ENCODE measurements around the gene U2AF2.

U2AF2 gene

DNA sequence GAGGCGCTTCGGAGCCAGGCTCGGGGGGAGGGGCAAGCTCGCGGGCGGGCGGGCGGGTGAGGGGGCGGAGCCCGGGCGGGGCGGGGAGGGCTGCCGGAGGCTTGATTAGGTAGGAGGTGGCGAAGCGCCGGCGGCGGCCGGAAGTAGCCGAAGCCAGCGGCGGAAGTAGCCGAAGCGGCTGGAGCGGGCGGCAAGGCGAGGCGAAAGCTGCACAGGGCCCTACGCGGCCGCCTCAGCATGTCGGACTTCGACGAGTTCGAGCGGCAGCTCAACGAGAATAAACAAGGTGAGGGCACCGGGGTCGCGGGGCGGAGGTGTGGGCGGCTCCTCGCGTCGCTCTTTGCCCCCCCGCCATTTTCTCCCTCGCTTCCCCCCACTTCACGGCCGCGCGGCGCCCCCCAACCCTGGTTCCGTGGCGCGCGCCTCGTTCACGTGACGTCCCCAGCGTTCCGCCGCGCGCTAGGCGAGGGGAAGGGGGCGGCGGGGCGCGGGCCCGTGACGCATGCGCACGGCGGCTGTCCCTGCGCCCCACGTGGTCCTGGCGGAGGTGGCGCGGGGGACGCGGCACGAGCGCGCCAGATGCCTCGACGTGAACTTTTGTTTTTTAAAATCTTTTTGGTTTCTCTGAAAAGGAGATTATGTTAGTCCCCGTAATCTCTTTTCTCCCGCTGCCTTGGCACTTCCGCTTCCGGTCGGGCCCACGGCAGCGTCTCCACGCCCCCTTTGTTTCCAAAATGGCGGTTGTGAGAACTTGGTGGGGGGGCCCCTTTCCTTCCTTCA, at the start of gene U2AF2:
Gene U2AF2, plus strand, starts transcription at position 168 of the 780 bp plus-strand sequence. Its CDS starts 70 bp downstream, at position 238.
- peak; percentile 91 for DNase-seq

DNA sequence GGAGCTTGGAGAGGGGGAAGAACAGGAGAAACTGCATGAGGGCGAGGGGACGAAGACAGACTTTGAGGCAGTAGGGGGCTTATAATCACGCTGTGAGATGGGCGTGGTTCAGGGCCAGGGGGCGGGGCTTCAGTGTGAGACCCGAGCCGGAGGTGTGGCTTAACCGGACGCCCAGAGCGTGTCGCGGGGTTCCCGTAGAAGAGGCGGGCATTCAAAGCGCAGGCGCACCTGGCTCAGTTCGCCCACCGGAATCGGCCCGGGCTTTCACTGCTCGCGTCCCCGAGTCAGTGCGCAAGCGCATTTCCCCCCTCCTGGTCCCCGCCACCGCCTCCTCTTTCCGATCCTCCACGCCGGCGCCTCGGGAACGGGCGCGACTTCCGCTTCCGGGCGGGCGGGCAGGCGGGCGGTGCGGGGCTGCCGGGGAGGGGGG, 49.6 kb upstream of the U2AF2 start:
- DNase-seq, result peak; percentile 98

DNA sequence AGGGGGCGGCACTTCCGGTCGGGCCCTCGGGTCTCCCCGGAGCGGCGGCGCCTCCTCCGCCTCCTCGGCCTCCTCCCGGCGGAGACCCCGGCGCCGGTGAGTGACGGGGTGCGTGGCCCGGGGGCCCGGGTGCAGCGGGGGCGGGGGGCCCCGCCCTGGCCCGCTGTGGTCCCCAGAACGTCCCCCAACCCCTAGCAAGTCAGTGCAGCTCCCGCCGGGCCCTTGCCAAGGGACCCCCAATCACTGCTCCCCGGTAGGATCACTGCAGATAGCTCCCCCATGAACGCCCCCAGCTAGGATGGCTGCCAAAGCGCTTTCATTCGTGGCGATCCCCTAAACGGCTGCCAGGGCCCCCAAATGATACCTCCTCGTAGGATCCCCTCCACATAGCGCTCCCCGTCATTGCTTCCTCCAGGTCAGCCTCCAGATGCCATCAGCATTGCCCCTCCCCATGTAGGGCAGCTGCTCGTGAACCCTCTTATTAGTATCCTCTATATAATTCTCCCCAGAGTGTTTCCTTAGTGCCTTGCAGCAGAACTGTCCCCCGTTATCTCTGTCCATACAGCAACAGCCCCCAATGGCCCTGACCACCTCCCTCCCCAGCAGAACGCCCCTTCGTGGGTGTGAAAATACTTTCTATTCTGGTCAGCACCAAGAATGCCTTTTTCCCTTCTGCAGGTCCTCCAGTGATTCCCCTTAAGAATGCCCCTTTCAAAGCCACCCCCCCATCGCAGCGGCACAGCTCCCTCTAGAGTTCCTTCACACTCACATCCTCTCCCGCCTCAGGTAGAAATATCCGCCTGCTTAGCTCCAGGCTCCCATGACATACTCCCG, 49.0 kb upstream of the U2AF2 start, which contains the start of gene ZNF865:
Gene ZNF865, plus strand, starts transcription at position 11 of the 834 bp plus-strand sequence. CDS start 7,972 bp downstream, outside the sequence.
- peak; percentile 56 for DNase-seq

DNA sequence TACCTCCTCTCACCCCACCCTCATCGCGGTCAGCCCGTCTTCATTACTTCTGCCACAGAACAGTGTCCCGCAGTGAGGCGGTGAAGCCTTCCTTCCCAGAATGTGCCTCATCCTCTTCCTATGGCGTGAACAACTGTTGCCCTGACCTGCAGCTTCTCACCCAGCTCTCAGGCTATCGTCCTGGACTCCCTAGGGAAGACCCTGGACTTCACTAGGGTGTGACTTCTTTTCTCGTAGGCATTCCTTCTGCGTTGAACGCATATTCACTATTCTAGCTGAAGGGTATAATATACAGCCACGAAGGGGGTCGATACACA, 48.4 kb upstream of the U2AF2 start:
- no peak for DNase-seq

DNA sequence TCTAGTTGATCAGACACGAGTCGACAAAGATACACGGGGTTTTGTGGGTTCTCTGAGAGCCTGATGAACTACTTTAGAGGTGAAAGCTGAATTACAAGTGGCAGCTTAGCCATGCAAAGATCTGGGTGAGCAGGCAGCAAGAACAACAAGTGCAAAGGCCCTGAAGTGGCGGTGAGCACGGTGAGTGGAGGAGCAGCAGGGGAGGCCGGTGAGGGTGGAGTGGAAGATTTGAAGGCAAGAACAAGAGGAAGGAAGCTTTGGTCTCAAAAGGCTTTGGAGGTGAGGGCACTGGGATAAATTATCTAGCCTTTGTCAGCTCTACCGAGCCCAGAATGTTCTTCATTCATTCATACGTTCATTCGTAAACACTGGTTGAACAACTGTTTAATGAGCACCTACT, 48.0 kb upstream of the U2AF2 start:
- DNase-seq, result no peak

DNA sequence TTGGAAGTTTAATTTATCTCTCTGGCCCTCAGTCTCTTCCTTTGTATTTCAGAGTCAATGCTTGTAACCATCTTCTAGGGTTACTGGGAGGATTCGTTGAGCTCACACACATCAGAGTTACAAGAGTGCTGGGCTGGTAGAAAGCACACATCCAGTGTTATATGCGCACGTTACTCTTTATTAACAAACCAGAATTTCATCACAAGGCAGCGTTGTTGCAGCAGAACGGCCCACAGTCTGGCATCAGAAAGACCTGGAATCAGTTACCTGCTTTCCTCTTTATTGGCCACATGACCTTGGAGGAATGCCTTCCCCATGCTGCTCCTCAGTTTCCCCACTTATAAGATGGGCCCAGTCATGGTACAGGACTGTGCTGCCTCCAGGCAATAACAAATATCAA, 45.5 kb upstream of the U2AF2 start:
- DNase-seq, result no peak

DNA sequence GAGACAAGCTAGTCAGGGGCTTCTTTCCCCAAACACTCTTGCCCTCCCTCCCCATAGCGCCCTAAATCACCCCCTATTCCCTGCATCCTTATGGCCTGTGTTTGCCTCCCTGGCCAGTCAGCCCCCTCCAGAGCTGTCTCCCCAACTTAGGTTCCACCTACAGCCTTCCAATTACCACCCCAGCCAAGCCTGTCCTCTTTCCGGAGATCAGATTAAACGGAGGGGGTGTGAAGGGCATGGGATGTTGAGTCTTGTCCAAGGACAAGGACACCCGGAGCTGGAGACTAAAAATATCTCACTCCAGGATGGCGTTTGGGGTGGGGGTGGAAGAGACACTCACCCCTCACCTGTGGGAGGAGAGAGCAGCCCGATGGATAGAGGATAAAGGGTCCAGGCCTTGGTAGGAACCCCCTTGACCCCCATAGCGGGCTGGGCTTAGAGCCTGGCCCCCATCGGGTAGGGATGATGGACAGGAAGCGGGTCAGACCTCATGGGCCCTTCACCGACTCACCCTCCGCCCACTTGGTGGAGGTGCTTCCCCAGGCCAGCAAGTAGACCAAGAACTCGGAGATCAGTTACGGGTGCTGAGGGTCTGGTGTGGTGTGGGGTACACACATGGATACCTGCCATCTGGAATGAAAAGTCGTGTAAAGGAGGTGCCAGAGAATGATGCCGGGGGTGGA, 43.4 kb upstream of the U2AF2 start:
- no peak for DNase-seq

DNA sequence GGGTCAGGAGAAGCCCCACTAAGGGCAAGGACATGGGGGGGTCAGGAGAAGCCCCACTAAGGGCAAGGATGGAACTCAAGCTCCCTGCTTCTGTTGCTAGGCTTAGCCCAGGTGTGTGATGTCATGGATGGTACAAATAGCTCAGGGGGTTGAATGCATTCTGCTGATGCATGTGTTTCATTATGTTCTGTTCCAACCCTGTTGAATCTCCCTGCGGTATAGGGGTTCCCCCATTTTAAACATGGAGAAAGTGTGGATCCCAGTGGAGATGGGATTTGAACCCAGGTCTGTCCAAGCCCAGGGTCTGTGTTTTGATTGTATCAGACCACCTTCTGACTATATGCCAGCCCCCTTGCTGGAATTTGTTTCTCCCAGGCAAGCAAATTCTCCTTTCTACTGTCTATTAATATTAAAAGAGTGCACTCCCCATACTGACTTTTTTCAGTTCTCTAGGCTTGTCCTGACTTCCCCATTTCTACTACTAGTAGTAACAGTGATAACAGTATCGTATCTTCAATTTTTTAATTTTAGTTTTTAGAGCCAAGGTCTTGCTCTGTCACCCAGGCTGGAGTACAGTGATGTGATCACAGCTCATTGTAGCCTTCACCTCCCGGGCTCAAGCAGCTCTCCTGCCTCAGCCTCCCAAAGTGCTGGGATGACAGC, 42.7 kb upstream of the U2AF2 start:
- no peak for DNase-seq

DNA sequence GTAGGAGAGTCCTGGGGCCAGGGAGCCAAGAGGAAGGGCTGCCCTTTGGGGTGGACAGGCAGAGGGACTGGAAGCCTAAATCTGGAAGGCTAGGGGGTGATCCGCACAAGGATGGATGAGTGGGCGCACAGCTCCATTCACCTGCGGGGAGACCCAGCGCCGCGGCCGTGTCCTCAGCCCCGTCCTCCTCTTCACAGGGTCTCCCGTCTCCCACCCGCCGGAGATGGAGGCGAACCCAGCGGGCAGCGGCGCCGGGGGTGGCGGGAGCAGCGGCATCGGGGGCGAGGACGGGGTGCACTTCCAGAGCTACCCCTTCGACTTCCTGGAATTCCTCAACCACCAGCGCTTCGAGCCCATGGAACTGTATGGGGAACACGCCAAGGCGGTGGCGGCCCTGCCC, 41.4 kb upstream of the U2AF2 start:
- DNase-seq, result no peak

DNA sequence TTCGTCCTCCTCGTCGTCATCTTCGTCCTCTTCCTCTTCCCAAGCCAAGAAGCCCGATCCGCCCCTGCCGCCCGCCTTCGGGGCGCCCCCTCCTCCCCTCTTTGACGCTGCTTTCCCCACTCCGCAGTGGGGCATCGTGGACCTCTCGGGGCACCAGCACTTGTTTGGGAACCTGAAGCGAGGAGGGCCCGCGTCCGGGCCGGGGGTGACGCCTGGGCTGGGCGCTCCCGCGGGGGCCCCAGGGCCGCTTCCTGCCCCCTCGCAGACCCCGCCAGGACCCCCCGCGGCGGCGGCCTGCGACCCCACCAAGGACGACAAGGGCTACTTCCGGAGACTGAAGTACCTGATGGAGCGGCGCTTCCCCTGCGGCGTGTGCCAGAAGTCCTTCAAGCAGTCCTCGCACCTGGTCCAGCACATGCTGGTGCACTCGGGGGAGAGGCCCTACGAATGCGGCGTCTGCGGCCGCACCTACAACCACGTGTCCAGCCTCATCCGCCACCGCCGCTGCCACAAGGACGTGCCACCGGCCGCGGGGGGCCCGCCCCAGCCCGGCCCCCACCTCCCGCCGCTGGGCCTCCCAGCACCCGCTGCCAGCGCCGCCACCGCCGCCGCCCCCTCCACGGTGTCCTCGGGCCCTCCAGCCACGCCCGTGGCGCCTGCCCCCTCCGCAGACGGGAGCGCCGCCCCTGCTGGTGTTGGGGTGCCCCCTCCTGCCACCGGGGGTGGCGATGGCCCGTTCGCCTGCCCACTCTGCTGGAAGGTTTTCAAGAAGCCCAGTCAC, 40.7 kb upstream of the U2AF2 start:
- DNase-seq, result no peak

DNA sequence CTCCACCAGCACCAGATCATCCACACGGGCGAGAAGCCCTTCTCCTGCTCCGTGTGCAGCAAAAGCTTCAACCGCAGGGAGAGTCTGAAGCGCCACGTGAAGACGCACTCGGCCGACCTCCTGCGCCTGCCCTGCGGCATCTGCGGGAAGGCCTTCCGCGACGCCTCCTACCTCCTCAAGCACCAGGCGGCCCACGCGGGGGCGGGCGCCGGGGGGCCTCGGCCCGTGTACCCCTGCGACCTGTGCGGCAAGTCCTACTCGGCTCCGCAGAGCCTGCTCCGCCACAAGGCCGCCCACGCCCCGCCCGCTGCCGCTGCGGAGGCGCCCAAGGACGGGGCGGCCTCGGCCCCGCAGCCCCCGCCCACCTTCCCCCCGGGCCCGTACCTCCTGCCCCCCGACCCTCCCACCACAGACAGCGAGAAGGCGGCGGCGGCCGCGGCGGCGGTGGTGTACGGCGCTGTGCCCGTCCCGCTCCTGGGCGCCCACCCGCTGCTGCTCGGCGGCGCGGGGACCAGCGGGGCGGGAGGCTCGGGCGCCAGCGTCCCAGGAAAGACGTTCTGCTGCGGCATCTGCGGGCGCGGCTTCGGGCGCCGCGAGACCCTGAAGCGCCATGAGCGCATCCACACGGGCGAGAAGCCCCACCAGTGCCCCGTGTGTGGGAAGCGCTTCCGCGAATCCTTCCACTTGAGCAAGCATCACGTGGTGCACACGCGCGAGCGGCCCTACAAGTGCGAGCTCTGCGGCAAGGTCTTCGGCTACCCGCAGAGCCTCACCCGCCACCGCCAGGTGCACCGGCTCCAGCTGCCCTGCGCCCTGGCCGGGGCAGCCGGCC, 39.9 kb upstream of the U2AF2 start:
- DNase-seq, result no peak

DNA sequence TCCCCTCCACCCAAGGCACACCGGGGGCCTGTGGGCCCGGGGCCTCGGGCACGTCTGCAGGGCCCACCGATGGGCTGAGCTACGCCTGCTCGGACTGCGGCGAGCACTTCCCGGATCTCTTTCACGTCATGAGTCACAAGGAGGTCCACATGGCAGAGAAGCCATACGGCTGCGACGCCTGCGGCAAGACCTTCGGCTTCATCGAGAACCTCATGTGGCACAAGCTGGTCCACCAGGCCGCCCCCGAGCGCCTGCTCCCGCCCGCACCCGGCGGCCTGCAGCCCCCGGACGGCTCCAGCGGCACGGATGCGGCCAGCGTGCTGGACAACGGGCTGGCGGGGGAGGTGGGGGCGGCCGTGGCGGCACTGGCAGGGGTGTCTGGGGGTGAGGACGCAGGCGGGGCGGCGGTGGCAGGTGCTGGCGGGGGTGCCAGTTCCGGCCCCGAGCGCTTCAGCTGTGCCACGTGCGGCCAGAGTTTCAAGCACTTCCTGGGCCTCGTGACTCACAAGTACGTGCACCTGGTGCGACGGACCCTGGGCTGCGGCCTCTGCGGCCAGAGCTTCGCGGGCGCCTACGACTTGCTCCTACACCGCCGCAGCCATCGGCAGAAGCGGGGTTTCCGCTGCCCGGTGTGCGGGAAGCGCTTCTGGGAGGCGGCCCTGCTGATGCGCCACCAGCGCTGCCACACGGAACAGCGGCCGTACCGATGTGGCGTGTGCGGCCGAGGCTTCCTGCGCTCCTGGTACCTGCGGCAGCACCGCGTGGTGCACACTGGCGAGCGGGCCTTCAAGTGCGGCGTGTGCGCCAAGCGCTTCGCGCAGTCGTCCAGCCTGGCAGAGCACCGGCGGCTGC, 39.1 kb upstream of the U2AF2 start:
- DNase-seq, result no peak

DNA sequence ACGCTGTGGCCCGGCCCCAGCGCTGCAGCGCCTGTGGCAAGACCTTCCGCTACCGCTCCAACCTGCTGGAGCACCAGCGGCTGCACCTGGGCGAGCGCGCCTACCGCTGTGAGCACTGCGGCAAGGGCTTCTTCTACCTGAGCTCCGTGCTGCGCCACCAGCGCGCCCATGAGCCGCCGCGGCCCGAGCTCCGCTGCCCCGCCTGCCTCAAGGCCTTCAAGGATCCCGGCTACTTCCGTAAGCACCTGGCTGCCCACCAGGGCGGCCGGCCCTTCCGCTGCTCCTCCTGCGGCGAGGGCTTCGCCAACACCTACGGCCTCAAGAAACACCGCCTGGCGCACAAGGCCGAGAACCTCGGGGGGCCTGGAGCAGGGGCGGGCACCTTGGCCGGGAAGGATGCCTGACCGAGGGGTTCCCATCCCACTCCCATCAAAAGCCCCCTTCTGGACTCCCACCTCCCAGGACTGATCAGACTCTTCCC, 38.4 kb upstream of the U2AF2 start:
- DNase-seq, result no peak

DNA sequence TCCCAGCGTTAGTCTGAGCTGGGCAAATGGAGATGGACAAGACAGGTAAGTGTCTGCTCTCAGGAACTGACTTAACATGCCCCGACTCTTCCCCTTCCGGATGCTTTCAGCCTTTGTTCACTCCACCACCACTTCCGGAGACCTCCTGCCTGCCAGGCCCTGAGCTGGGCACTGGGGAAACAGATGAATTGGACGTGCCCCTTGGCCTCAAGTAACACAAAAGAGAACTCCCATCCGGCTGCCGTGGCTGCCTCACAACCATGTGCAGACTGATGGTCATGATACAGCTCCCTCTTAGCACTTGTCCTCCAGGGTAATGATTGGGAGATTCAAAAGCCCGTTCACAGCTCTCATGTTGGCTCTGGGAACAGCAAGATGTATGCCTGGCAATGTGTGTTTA, 37.4 kb upstream of the U2AF2 start:
- DNase-seq, result no peak

DNA sequence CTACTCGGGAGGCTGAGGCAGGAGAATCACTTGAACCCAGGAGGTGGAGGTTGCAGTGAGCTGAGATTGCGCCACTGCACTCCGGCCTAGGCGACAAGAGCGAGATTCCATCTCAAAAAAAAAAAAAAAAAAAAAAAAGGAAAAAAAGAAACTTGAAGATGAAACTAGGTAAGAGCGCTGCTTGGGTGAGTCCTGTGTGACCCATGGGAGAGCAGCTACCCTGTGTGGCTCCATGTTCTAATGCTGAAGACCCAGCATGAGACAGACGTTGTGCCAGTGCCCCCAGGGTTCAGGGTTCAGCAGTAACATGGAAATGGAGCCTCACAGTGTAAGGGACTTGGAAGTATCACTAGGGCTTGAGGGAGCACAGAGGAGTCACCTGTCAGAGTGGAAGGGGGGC, 36.4 kb upstream of the U2AF2 start:
- no peak for DNase-seq

DNA sequence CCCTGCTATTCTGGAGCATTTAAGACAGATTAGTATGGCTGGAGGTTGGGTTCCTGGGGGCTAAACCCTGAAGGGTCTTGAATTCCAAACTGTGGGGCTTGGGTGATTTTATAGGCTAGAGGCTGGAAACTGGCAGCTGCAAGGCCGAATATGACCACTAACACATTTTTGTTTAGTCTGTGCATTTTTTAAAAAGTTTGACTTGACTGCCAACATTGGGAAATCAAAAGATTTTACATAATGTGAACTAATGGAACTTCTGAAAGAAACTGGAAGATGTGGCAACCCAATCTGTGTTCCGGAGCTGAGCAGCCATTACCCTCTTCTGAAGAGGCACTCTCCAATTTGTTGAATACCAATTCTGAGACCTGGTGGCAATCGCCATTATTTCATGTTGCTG, 35.5 kb upstream of the U2AF2 start:
- DNase-seq, result no peak

DNA sequence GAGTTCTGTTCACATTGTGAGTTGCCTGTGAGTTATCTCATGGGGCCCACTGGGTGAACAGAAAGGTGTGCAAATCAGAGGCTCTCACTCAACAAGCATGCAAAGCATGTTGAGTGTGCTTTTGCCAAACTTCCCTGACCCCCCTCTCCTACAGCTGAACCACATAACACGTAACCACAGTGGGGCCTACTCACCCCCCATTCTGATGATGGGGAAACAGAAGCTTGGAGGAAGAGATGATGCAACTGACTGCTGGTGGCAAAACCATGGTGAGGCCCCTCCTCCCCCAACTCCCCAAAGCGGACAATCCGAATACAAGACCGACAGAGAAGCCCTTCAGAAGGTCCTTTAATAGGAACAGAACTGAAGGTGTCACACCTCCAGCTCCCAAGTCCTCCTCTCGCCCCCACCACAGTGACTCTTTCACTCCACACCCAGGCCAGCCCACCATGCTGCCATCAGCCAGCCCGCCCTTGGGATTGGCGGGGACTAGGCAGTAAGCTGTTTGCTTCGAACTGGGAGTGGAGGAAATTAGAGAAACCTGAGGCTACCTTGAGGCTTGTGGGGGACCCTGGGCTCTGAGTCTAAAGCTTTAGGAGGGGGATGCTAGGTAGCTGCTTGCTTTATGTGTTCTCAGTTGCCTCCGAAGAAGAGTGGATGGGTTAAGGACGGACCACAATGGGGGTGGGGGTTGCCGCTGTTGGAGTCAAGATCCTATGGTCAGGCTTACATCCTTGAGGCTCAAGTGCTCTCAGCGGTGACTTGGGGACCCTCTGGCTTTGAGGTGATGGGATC, 34.2 kb upstream of the U2AF2 start:
- no peak for DNase-seq

DNA sequence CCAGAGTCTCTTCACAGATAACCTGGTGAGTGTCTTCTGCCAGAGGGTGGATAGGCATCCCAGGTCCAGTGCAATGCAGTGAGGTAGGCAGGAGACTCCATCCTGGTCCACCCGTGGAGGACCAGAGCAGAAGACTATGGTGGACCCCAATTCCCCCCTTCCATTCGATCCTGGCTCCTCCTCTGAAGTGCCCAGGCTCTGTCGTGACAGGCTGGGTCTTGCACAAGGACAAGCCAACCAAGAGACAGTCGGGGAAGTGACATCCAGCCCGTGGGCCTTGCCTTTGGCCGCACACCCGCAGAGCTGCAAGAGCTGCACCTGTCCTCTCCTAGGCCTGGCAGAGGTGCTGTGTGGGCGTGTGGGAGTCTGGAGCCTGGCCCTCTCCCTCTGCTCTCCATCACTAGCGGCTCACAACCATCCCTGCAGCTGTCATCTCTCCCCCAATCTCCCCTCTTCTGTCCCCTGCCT, 33.6 kb upstream of the U2AF2 start:
- no peak for DNase-seq

DNA sequence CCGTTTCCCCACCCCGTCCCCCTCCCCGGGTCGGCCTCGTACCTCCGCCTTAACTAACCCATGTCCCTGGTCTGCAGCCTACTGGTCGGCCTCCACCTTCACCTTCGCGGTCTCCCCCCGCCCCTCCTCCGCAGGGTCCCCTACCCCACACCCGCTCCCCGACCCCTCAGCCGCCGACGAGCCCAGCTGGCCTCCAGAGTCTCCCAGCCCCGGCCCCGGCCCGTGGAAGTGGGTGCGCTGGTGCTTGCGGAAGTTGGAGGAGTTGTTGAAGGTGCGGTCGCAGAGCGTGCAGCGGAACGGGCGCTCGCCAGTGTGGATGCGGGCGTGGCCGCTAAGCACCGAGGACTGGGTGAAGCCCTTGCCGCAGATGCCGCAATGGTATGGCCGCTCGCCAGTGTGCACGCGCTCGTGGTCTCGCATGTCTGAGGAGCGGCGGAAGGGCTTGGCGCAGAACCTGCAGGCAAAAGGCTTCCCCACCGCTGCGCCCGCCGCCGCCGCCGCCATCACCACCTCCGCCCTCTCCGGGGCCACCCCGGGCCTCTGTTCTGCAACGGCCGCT, 33.1 kb upstream of the U2AF2 start:
- DNase-seq, result no peak
